Fibroblast of villous mesenchyme (primary cell): ENCODE data around the gene SH3BGRL3. TPM values are rescaled to one million over a fixed set of nuclear protein-coding genes. Genes with fewer than 3 reads are reported as not detected.
"Not testable (repeated sequence)": the region's sequence is repeated elsewhere in the genome, so short reads cannot be mapped to it uniquely, and the experiment has no call there.

Experiments used
- DNase-seq: peaks from one replicate; pipeline ENCODE4 v3.0.0-alpha.2; 2010; ENCODE audit warnings: low read depth
- H3K4me3 ChIP-seq: 2 replicates; pipeline ENCODE4 v1.5.1; 2011; ENCODE audit warnings: low read depth, mild to moderate bottlenecking, low read length
- CTCF ChIP-seq: IDR thresholded peaks from 2 replicates; pipeline ENCODE4 v1.5.1; 2012; ENCODE audit warnings: low read depth, mild to moderate bottlenecking, low read length; ENCODE audit not compliant: insufficient read depth
- total RNA-seq: library from RNA; depleted of rRNA; stranded (reverse); fragments of >200 nt; gene quantifications from 2 replicates; pipeline ENCODE4 v1.2.3, GENCODE V29; 2012

SH3BGRL3 gene
- total RNA-seq, 1 donor: 18.1 TPM

- TF ChIP-seq CTCF: no peak
- no peak overlapping the region for H3K4me3 ChIP-seq
- DNase-seq: no peak
Measured at GRCh38 chr1:26290882-26291261, 11.0 kb downstream of the SH3BGRL3 start.

- H3K4me3 ChIP-seq: no peak overlapping the region
- DNase-seq: no peak
- TF ChIP-seq CTCF: no peak
Measured at GRCh38 chr1:26291433-26291832, 11.5 kb downstream of the SH3BGRL3 start.

GRCh38 chr1:26291939-26292338 is 12.1 kb downstream of the SH3BGRL3 start:
- TF ChIP-seq CTCF: no peak
- DNase-seq: no peak
- no peak overlapping the region for H3K4me3 ChIP-seq

- not testable (repeated sequence) for H3K4me3 ChIP-seq
Measured at GRCh38 chr1:26292735-26293134, 12.8 kb downstream of the SH3BGRL3 start.

GRCh38 chr1:26293911-26294463 is 14.1 kb downstream of the SH3BGRL3 start:
- no peak overlapping the region for H3K4me3 ChIP-seq
- no peak for TF ChIP-seq CTCF
- no peak for DNase-seq

More at GRCh38 chr1:26292735-26293134, 12.8 kb downstream of the SH3BGRL3 start:
- DNase-seq: not testable (repeated sequence)

- no peak for DNase-seq
- no peak for TF ChIP-seq CTCF
- no peak overlapping the region for H3K4me3 ChIP-seq
Measured at GRCh38 chr1:26295194-26296138, 15.6 kb downstream of the SH3BGRL3 start.

- no peak overlapping the region for H3K4me3 ChIP-seq
- TF ChIP-seq CTCF: no peak
- no peak for DNase-seq
Measured at GRCh38 chr1:26296340-26297056, 16.6 kb downstream of the SH3BGRL3 start.
